ENCODE results near the gene DYNLL2. TPM values are rescaled to one million over a fixed set of nuclear protein-coding genes. Genes with fewer than 3 reads are reported as not detected.

DYNLL2 gene
- total RNA-seq, 2 experiments from 2014 or later, result 12.4 to 22.5 TPM

- Histone ChIP-seq H2AFZ (ENCODE audit: low read length) (no peak overlapping the region), H3K36me3 (ENCODE audit: insufficient read depth, low read length) (no peaks in the 10 kb centered on the region), H3K4me3 (ENCODE audit: low read depth, low read length, poor library complexity, severe bottlenecking) (no peak overlapping the region), H3K27ac (ENCODE audit: low read depth, low read length, poor library complexity, severe bottlenecking) (no peak overlapping the region), H4K20me1 (ENCODE audit: insufficient read depth, low read length) (no peaks in the 10 kb centered on the region), H3K9me3 (ENCODE audit: low read length) (no peaks in the 10 kb centered on the region), H3K9me2 (ENCODE audit: insufficient read depth, low read length) (no peaks in the 10 kb centered on the region), H3K4me2 (ENCODE audit: low read length) (no peak overlapping the region), H3K4me1 (ENCODE audit: insufficient read depth, low read length, poor library complexity, severe bottlenecking) (no peaks in the 10 kb centered on the region), H3K79me2 (ENCODE audit: insufficient read depth, low read depth, low read length) (no peaks in the 10 kb centered on the region)
- ChIA-PET POLR2A (interaction anchor here (0.6 kb wide), 1 partner anchor 334 kb away, joined by 4 read pairs; no protein-coding TSS in a partner anchor), CTCF (ENCODE audit: unreplicated experiment) (no interaction called here)
- no TSS peak for BruUV-seq (replicated peaks)
- no peak for DNase-seq (ENCODE audit: low spot score)
- intact Hi-C loops (cut with micrococcal nuclease; ENCODE audit: unreplicated experiment), result no loop called here
- TF ChIP-seq, protein P1, sequence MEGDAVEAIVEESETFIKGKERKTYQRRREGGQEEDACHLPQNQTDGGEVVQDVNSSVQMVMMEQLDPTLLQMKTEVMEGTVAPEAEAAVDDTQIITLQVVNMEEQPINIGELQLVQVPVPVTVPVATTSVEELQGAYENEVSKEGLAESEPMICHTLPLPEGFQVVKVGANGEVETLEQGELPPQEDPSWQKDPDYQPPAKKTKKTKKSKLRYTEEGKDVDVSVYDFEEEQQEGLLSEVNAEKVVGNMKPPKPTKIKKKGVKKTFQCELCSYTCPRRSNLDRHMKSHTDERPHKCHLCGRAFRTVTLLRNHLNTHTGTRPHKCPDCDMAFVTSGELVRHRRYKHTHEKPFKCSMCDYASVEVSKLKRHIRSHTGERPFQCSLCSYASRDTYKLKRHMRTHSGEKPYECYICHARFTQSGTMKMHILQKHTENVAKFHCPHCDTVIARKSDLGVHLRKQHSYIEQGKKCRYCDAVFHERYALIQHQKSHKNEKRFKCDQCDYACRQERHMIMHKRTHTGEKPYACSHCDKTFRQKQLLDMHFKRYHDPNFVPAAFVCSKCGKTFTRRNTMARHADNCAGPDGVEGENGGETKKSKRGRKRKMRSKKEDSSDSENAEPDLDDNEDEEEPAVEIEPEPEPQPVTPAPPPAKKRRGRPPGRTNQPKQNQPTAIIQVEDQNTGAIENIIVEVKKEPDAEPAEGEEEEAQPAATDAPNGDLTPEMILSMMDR (conservative IDR thresholded peaks at IDR 0.05; ENCODE audit: low read length), result no peak
- no peak for TF ChIP-seq EZH2phosphoT487 (IDR thresholded peaks at IDR 0.05; ENCODE audit: borderline replicate concordance, low read depth, low read length)
Measured at GRCh38 chr17:58105093-58105492, 21.9 kb downstream of the DYNLL2 start.

GRCh38 chr17:58107306-58107705 is 24.1 kb downstream of the DYNLL2 start:
- Histone ChIP-seq H3K4me3 (ENCODE audit: low read depth, low read length, poor library complexity, severe bottlenecking) (no peak overlapping the region), H4K20me1 (ENCODE audit: insufficient read depth, low read length) (no peaks in the 10 kb centered on the region), H3K9me3 (ENCODE audit: low read length) (no peaks in the 10 kb centered on the region), H3K79me2 (ENCODE audit: insufficient read depth, low read depth, low read length) (no peaks in the 10 kb centered on the region), H3K4me2 (ENCODE audit: low read length) (no peak overlapping the region), H2AFZ (ENCODE audit: low read length) (no peak overlapping the region), H3K9me2 (ENCODE audit: insufficient read depth, low read length) (no peaks in the 10 kb centered on the region), H3K4me1 (ENCODE audit: insufficient read depth, low read length, poor library complexity, severe bottlenecking) (no peaks in the 10 kb centered on the region), H3K27ac (ENCODE audit: low read depth, low read length, poor library complexity, severe bottlenecking) (no peak overlapping the region), H3K36me3 (ENCODE audit: insufficient read depth, low read length) (no peaks in the 10 kb centered on the region)
- ChIA-PET POLR2A (interaction anchor here (0.7 kb wide), 1 partner anchor 117 kb away, joined by 3 read pairs; no protein-coding TSS in a partner anchor), CTCF (ENCODE audit: unreplicated experiment) (no interaction called here)
- intact Hi-C loops (cut with micrococcal nuclease; ENCODE audit: unreplicated experiment), result no loop called here
- no peak for DNase-seq (ENCODE audit: low spot score)
- TF ChIP-seq EZH2phosphoT487 (IDR thresholded peaks at IDR 0.05; ENCODE audit: borderline replicate concordance, low read depth, low read length), result no peak
- BruUV-seq (replicated peaks), result no TSS peak

GRCh38 chr17:58109197-58109596 is 26.0 kb downstream of the DYNLL2 start:
- no peak overlapping the region for H3K4me2 ChIP-seq (ENCODE audit: low read length)
- no peaks in the 10 kb centered on the region for H3K9me3 ChIP-seq (ENCODE audit: low read length)
- H3K9me2 ChIP-seq (ENCODE audit: insufficient read depth, low read length), result no peaks in the 10 kb centered on the region
- no peaks in the 10 kb centered on the region for H3K4me1 ChIP-seq (ENCODE audit: insufficient read depth, low read length, poor library complexity, severe bottlenecking)
- no peak overlapping the region for H3K27ac ChIP-seq (ENCODE audit: low read depth, low read length, poor library complexity, severe bottlenecking)
- no peak for DNase-seq (ENCODE audit: low spot score)
- BruUV-seq (replicated peaks), result no TSS peak
- H4K20me1 ChIP-seq (ENCODE audit: insufficient read depth, low read length), result no peaks in the 10 kb centered on the region
- no peak overlapping the region for H2AFZ ChIP-seq (ENCODE audit: low read length)
- intact Hi-C loops (cut with micrococcal nuclease; ENCODE audit: unreplicated experiment), result no loop called here
- CTCF ChIA-PET (ENCODE audit: unreplicated experiment), result no interaction called here
- no peaks in the 10 kb centered on the region for H3K36me3 ChIP-seq (ENCODE audit: insufficient read depth, low read length)
- POLR2A ChIA-PET, result no interaction called here
- H3K4me3 ChIP-seq (ENCODE audit: low read depth, low read length, poor library complexity, severe bottlenecking), result no peak overlapping the region
- H3K79me2 ChIP-seq (ENCODE audit: insufficient read depth, low read depth, low read length), result no peaks in the 10 kb centered on the region
- TF ChIP-seq, protein P1 (conservative IDR thresholded peaks at IDR 0.05; ENCODE audit: low read length), result no peak
- TF ChIP-seq EZH2phosphoT487 (IDR thresholded peaks at IDR 0.05; ENCODE audit: borderline replicate concordance, low read depth, low read length), result no peak

All from OCI-LY7 (cell line).